GM18909 (cell line): ENCODE results near the gene ZSCAN29.

Experiments
- ATAC-seq: cut with Tn5 transposase; IDR thresholded peaks from one replicate; pipeline ENCODE4 v1.9.1; 2021; ENCODE audit warnings: mild to moderate bottlenecking; ENCODE audit not compliant: unreplicated experiment, poor library complexity

ZSCAN29 gene

DNA sequence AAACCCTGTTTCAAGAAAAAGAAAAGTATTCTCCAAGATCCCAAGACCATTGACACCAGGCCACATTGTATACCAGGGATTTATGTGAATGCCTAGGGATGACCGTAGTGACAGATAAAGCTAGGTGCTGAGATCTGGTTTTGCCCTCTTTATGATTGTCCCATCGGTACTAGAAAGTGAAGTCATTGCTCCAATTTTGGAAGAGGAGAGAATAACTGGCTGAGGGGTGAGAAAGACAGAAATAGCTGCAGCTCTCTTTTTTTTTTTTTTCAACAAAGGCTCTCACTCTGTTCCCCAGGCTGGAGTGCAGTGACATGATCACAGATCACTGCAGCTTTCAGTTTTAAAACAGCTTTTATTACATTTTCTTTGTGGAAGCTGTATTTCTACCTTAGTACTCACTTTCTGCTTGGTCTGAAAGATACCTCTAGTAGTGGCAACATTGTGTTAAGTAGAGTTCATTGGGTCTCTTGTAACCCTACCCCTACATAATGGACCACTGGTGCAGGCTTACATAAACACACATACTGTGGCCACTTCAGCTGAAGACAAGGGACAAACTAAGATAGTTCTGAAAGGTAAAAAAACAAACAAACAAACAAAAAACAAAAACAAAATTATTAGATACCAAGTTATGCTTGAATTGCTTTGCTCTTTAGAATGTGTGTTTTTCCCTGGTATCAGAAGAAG, 18.0 kb downstream of the ZSCAN29 start:
- ATAC-seq, result no peak

DNA sequence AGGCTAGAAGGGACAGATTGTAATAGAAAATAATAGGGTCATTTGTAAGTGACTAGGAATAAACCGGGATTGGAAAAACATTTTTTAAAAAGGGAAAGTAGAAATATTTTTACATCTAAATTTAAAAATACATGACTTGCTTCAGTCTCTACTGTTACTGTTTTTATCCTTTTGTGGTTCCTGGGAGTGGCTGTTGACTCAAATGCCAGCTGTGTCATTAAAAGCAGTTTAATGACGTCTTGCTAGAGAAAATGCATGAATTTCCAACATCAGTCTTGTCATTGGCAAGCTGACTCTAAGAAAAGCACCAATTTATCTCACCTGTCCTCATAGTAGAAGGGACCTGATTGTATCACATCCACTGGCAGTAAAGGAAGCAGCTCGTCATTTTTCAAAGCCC, 23.7 kb downstream of the ZSCAN29 start:
- ATAC-seq, result no peak

DNA sequence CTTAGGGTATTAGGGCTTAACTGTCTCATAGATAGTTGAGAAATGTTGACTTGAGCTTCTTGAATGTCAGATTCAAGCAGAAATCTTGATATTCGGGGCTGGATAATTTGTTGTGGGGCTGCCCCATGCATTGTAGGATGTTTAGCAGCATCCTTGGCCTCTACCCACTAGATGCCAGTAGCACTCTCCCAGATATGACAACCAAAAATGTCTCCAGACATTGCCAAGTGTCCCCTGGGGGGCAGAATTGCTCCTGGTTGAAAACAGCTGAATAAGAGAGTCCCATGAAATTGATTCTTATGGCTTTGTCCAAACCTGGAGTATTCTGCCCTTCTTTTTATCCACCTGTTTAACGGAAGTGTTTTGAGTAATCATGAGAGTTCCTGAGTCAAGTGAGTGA, 24.5 kb downstream of the ZSCAN29 start:
- ATAC-seq, result no peak

DNA sequence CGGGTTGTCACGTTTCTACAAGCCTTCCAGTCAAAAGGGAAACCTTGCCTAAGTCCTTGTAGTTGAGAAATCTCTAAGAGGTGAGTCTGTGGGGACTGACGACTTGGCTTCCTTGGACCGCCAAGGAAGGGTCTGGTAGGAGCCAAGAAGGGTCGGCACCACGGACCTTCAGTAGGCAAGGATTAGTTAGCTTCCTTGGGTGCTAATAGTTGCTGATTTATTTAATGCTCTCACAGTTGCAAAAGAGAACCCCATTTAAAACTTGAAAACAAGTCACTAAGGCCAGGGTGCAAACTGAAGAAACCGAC, 40.1 kb downstream of the ZSCAN29 start:
- peak; percentile 23 for ATAC-seq

GRCh38 chr15:43329960-43330779, 40.7 kb downstream of the ZSCAN29 start, which contains the start of gene LCMT2:
Gene LCMT2, minus strand, starts transcription at chr15:43330573. Its CDS starts 84 bp downstream, at chr15:43330489.
- peak; percentile 95 for ATAC-seq

GRCh38 chr15:43329217-43329959, 41.5 kb downstream of the ZSCAN29 start:
- no peak for ATAC-seq

- ATAC-seq, result no peak
Measured at GRCh38 chr15:43325039-43325684, 45.7 kb downstream of the ZSCAN29 start.

DNA sequence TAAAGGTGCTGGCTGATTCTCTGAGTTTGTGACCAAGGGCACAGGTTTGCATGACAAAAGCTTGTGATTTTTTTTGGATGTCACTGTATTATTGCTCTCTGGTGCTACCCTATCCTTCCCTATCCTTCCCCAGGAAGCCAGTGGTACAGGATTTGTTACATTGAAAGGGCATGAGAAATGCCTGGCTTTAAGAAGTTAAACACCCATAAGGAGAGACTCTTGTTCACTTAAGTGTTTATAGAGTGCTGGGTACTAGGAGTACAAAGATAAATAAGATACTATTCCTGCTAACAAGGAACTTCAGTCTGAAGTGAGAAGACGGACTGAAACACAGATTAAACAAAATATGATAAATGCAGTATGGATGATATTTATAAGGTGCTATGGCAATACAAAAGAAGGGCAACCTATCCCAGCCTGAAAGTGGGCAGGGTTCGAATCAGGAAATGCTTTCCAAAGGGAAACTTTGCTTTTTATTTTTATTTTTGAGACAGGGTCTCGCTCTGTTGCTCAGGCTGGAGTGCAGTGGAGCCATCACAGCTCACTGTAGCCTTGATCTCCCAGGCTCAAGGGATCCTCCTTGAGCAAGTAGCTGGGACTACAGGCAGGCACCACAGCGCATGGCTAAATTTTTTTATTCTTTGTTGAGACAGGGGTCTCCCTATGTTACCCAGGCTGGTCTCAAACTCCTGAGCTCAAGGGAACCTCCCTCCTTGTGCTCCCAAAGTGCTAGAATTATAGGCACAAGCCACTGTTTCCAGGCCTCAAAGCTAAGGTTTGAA, 51.7 kb downstream of the ZSCAN29 start:
- ATAC-seq, result no peak

GRCh38 chr15:43317566-43318184, 53.2 kb downstream of the ZSCAN29 start:
- ATAC-seq, result no peak

GRCh38 chr15:43316971-43317346, 53.9 kb downstream of the ZSCAN29 start:
- no peak for ATAC-seq

DNA sequence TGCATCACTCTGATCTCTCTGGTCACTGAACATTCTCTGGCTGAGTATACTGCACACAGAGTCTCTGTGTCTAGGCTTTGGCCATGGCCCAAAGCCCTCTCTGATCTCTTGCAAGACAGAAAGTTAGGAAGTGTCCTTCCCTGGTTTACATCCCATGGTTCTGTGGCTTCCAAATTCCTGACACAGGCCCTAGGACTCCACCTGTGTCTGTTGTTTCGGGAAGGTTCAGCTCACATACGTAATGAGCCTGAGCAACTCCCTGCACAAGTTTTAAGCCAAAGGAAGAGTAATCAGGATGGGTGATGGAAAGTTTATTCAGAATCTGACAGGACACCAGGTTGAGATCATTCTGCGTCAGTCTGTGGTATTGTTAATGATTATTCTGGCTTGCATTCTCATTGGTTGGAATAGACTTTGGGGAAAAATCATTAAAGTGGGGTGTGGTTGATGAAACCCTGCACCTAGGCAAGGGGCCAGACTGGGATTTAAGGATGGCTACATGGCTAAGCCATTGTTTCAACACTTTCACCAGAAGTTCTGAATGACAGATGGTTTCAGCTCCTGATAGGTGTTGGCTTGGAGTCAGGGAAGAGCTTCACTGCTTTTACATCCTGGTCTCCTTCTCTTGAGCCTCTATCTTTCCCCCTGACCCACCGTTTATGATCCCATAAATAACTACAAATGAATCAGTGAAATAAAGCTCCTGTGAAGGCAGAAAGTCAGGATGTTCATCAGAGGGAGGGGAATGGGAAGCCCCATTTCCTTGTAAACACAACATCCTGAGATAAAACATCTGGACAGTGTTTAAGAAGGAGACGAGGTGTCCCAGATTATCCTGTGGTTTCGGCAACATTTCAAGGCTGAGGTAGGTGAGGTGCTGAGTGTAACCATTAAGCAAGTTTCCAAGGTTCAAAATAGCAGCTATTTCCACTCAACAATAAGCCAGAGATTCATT, 54.5 kb downstream of the ZSCAN29 start:
- no peak for ATAC-seq

GRCh38 chr15:43314171-43314570, 56.7 kb downstream of the ZSCAN29 start:
- ATAC-seq, result no peak

DNA sequence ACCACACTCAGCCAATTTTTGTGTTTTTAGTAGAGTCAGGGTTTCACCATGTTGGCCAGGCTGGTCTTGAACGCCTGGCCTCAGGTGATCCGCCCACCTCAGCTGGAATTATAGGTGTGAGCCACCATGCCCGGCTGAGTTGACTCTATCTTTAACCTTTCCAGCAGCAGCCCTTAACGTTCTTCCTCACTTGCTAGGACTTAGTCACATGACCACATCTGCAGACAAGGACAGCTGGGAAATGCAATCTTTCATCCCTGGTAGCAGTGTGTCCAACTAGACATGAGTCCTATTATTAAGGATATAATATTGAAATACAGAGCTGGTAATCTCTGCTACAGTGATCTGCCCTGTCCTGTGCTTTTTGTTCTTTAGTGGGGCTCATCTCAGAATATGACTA, 58.5 kb downstream of the ZSCAN29 start:
- no peak for ATAC-seq
